ENCODE results near the gene CELF1. TPM values are rescaled to one million over a fixed set of nuclear protein-coding genes. Genes with fewer than 3 reads are reported as not detected.
A peak's percentile ranks its signal among the peaks of the same experiment; 100 is the strongest.

The CELF1 gene
- total and polyA plus RNA-seq, 9 of the 15 experiments (the other 6 are each of a cell fraction or from before 2014, with no cell fraction given), result 11.3 to 142 (median 77.4) TPM

DNA sequence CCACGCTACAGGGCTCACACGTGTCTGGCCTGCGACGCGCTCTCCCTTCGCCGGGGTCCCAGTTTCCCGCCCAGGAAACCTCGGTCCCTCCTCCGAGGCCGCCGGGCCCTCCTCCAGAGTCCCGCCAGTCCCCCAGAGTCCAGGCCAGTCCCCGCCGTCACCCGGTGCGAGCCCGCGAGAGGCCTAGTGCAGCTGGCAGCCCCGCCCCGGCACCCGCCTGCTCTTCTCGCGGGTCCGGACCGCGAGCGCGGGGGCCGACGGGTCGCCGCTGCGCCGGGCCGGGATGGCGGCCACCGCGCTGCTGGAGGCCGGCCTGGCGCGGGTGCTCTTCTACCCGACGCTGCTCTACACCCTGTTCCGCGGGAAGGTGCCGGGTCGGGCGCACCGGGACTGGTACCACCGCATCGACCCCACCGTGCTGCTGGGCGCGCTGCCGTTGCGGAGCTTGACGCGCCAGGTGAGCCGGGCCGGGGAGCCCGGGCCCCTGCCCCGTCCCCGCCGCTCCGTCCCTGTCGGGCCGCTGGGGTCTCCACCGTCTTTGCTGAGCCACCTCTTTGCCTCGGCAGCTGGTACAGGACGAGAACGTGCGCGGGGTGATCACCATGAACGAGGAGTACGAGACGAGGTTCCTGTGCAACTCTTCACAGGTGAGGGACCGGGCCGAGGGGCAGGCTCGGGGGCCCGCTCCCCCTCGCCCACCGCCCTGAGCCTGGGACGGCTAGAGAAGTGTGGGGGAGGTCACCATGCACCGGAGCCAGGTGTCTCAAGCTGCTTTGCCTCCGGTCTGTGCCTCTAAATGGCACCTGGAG is 12.6 kb upstream of the CELF1 start, which contains the start of gene PTPMT1 (continued):
- peak; percentile 97 for TF ChIP-seq MGA (IDR thresholded peaks at IDR 0.05)
- no peak for TF ChIP-seq NR4A1 (CRISPR knock-in tag; IDR thresholded peaks at IDR 0.05)
- 0 out of 2 replicates have a peak, but pooled peaks have one; percentile 42 for TF ChIP-seq NR4A1 (tag; IDR thresholded peaks at IDR 0.05)
- no peak for TF ChIP-seq JUND (IDR thresholded peaks at IDR 0.05; ENCODE audit: borderline replicate concordance, low read depth, low read length)
- no peak; the same call in 2 of the 3 replicates for TF ChIP-seq JUND (tag; IDR thresholded peaks at IDR 0.05; ENCODE audit: borderline replicate concordance, low read depth, low read length)
- TF ChIP-seq CCNT2 (IDR thresholded peaks at IDR 0.05; ENCODE audit: borderline replicate concordance, extremely low read depth, insufficient read length, low read depth, low read length), result peak; percentile 54
- TF ChIP-seq BRCA1 (IDR thresholded peaks at IDR 0.05), result no peak
- TF ChIP-seq BRCA1 (CRISPR knock-in tag; IDR thresholded peaks at IDR 0.05), result peak; percentile 72; the same call in 1 of the 2 replicates
- peak; percentile 98 for TF ChIP-seq RBBP5 (IDR thresholded peaks at IDR 0.05; ENCODE audit: borderline replicate concordance, insufficient read depth, low read length, poor library complexity, severe bottlenecking)
- peak; percentile 56 for TF ChIP-seq POLR2B (IDR thresholded peaks at IDR 0.05; ENCODE audit: low read depth, partially characterized antibody)
- peak; percentile 22; the same call in 1 of the 2 replicates for TF ChIP-seq TARDBP (IDR thresholded peaks at IDR 0.05)
- TF ChIP-seq, protein P1, sequence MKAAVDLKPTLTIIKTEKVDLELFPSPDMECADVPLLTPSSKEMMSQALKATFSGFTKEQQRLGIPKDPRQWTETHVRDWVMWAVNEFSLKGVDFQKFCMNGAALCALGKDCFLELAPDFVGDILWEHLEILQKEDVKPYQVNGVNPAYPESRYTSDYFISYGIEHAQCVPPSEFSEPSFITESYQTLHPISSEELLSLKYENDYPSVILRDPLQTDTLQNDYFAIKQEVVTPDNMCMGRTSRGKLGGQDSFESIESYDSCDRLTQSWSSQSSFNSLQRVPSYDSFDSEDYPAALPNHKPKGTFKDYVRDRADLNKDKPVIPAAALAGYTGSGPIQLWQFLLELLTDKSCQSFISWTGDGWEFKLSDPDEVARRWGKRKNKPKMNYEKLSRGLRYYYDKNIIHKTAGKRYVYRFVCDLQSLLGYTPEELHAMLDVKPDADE (conservative IDR thresholded peaks at IDR 0.05; ENCODE audit: control insufficient read depth, low read depth, low read length), result peak; percentile 93; the same call in 1 of the 2 replicates
- no peak for TF ChIP-seq ATF1 (CRISPR knock-in tag; IDR thresholded peaks at IDR 0.05)
- peak; percentile 36 for TF ChIP-seq ATF1 (tag; IDR thresholded peaks at IDR 0.05)
- 0 out of 2 replicates have a peak, but pooled peaks have one; percentile 64 for TF ChIP-seq ZNF644 (tag; IDR thresholded peaks at IDR 0.05; ENCODE audit: low read depth)
